HG03025 (cell line): ENCODE measurements around the gene EPHB2.

Source experiments
- ATAC-seq: cut with Tn5 transposase; IDR thresholded peaks from one replicate; pipeline ENCODE4 v1.9.1; 2021; ENCODE audit warnings: mild to moderate bottlenecking, moderate library complexity; ENCODE audit not compliant: unreplicated experiment, low FRiP score

EPHB2 gene

GRCh38 chr1:22795366-22795714 is 84.7 kb downstream of the EPHB2 start:
- ATAC-seq, result no peak

DNA sequence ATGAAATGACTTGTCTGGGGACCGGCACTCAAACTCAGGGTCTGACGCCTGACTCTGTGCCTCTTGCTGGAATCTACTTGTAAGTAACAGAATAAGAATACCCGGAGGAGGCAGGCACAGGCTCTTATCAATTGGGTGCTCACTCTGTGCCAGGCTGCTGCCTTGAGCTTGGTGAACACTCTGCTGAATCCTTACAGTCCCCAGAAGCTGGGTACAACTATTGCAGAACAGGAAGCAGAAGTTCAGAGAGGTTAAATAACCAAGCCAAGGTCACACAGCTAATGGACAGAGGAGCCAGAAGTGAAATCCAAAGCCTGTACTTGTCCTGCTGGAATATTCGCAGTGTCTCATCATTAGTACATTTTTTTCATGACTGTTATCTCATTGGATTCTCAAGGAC is 86.0 kb downstream of the EPHB2 start:
- no peak for ATAC-seq

- ATAC-seq, result no peak
These were observed 87.4 kb downstream of the EPHB2 start for GRCh38 chr1:22798083-22798482.

DNA sequence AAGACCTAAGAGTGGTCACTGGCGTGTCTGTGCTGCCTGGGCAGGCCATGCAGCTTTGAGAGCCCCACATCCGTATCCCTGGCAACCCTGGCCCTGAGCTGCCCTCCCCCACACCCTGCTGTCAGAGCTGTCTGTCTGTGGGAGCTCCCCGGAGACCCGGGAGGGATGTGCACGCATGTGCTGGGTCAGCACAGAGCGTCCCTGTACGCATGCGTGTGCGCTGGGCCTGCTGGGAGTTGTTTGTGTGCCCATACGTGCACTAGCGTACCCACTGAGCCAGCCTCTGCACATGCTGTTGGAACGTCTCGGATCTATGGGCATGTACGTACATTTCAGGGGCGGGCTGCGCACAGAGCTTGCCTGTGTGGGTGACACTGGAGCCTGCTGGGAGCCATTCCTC is 89.3 kb downstream of the EPHB2 start:
- no peak for ATAC-seq

GRCh38 chr1:22800629-22801028 is 90.0 kb downstream of the EPHB2 start:
- no peak for ATAC-seq

- ATAC-seq, result no peak
These were observed 90.7 kb downstream of the EPHB2 start for GRCh38 chr1:22801347-22801746.

GRCh38 chr1:22801761-22802160 is 91.1 kb downstream of the EPHB2 start:
- ATAC-seq, result no peak

- no peak for ATAC-seq
These were observed 93.2 kb downstream of the EPHB2 start for GRCh38 chr1:22803833-22804232.

GRCh38 chr1:22804406-22804805 is 93.8 kb downstream of the EPHB2 start:
- no peak for ATAC-seq

DNA sequence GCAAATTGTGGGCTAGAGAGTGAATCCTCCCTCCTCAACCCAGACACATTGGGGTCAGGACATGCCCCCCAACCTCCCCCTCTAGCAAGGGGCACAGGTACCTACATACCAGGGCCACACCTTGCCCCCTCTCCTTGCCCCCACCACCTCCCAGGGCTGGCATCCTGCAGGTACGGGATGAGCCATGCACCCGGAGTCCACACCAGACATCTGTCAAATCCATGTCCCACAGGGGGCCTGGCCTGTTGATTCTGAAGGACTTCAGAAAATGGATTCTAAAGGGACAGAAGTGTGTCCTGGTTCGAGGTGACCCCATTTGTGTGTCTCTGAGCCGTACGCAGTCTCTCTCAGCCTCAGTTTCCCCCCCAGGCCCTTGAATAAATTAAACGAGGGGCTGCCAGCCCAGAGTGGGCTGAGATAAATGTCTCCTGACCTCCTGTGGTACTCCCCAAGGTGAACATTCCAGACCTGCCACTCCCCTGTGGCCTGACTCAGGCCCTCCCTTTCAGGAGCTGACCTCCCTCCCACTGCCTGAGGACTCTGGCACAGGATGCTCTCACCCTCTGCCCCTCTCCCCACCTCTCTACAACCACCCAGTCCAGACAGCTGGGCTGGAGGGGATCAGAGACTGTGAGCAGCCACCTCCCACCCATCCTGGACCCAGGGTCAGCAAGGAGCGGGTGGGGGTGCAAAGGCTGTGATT is 94.5 kb downstream of the EPHB2 start:
- no peak for ATAC-seq

- ATAC-seq, result no peak
These were observed 95.0 kb downstream of the EPHB2 start for GRCh38 chr1:22805672-22806038.

DNA sequence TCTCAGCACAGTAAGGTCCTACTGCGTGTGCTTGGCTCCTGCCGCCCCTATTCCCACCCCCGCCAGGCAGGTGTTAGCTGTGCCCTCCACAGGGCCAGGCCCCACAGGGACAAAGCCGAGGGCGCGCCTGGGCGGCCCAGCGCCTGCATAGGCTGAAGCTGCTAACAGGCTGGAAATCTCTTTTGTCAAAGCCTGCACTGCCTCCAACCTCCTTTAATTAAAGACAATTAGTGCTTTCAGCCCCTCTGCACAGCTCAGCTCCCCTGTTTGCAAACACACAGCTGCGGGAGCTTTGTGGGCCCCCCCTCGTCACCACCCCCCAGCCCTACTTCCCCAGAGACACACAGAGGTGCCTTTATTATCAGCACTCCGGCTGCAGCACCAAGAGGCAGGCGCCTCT is 95.9 kb downstream of the EPHB2 start:
- ATAC-seq, result no peak

DNA sequence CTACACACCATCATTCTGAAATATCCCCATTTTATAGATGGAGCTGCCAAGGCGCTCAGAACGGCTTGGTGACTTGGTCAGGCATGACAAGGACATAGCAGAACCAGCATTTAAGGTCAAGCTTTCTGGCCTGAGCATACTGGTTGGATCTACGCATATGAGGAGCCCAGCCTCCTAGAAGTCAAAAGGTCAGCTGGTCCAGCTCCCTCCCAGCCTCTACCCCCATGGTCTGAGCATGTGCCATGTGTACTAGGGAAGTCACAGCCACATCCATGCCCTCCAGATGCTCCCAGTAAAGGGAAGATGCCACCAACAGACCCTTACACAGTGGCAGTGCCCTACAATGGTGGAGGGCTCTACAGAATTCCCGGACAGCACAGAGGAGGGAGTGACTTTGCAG is 96.7 kb downstream of the EPHB2 start:
- no peak for ATAC-seq

- no peak for ATAC-seq
These were observed 97.6 kb downstream of the EPHB2 start for GRCh38 chr1:22808186-22808675.

DNA sequence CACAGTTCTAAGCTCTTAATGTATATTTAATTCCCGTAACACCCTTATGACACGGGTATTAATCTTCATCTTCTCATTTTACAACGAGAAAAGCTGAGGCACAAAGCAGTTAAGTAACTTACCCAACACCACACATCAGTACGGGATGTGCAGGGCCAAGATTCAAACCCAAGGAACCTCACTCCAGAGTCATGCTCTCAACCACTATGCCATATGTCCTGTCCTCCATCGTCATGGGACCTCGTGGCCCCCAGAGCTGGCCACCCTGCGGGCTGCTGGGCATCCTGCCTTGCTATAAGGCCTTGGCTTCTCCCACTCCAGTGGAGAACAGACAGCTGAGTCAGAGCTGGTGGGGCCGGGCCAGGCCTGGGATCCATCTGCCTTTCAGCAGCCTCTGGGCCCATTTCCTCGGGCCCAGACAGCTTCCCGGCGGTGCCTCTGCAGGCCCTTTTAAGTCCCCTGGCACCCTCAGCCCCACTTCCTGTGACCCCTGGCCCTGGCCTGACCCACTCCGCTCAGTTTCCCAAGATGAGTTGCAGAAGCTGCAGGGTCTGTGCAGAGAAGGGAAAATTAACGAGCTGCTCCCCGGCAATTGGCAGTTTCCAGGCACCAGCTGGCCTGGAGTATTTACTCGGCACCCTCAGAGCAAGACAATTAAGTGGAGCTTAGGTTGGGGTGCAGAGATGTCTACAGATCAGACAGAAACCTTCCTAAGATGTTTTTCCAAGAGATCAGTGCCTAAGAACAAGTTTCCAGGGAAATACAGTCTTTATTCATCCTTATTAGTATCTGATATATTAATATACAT is 98.2 kb downstream of the EPHB2 start:
- no peak for ATAC-seq

GRCh38 chr1:22809783-22810182 is 99.1 kb downstream of the EPHB2 start:
- ATAC-seq, result no peak

- no peak for ATAC-seq
These were observed 99.7 kb downstream of the EPHB2 start for GRCh38 chr1:22810378-22810777.

DNA sequence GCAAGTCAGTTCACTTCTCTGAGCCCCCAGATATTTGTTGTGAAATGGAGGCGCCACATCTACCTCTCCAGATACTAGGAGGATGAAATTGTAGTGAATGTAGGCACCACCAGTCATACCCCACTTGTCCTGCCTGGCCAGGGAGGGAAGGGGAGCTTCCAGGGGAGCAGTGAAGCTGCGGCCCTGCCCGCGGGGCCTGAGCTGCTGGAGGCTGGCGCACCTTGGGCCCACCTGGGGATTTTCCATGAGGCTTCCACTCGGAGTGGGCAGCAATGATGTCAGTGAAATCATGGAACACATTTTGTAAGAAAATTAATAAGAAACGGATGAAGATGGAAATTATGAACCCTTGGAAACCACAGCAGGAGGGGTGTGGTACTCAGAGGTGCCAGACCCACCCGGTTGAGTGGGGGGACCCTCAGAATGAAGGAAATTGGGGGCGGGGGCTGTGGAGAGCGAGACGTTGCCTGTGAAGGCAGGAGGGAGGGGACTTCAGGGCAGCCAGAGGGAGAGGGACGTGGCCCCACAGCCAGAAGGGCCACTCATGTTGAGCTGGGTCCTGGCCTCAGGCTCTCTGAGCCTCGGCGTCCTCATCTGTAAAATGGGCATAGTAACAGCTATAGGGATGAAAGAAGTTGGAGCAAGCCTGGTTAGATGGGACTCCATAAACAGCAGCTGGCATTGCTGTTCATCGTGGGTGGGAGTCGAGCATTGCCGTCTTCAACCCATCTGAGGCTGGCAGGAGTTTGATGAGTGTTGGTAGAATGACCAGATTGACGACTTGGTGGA is 101.6 kb downstream of the EPHB2 start:
- ATAC-seq, result no peak

DNA sequence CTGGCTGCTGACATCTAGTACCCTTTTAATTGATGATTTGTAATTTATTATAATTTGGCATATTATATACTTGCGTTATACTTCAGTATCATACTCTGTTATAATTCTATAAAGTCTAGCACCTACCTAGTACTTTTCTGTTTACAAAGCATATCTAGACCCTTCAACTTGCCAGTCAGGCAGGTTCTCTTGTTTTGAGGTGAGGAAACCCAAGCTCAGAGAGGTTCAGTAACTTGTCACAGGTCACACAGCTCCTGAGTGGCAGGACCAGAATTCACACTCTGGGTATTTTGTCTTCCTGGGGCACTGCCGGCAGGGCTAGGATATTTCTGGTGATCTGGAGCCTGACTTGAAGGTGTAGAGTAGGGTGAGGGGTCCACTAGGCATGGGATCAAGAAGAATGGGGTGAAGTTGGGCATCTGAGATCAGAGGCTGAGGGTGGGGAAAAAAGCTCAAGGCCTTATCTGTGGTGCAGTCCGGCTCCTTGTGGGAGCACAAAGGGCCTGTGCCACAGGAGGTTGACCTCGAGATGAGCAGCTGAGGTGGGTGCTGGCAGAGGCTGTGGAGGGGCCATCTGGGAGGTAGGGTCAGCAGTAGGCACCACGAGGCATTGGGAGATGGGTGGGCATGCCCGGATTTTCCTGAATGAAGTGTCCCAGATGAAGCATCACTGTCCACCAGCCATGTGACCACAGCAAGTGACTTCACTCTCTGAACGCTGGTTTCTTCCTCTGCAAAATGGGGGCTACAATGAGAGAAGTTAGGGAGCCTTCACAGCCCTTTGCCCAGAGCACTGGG is 102.6 kb downstream of the EPHB2 start:
- no peak for ATAC-seq
